DND-41 (cell line): ENCODE results near the gene SGO1.

Source experiments
- CTCF ChIP-seq: IDR thresholded peaks from 2 replicates; pipeline ENCODE4 v1.5.1; 2012; ENCODE audit warnings: borderline replicate concordance, low read length, moderate library complexity, mild to moderate bottlenecking; ENCODE audit not compliant: poor library complexity, severe bottlenecking; ENCODE audit errors: extremely low read depth
- EZH2 ChIP-seq: IDR thresholded peaks from 3 replicates; pipeline ENCODE4 v1.6.1; 2012; ENCODE audit warnings: borderline replicate concordance, low read depth, mild to moderate bottlenecking, moderate library complexity, low read length, inconsistent platforms; ENCODE audit not compliant: severe bottlenecking

- no peak for TF ChIP-seq EZH2
- no peak for TF ChIP-seq CTCF
These were observed 48.4 kb downstream of the SGO1 start for GRCh38 chr3:20137647-20138046.
